MM.1S (cell line): ENCODE measurements around the gene SHROOM3.

Source experiments
- DNase-seq: peaks from one replicate; pipeline ENCODE4 v3.0.0-alpha.2; 2015
- H2AFZ ChIP-seq: fragments of 300-600 bp; sonication (generic); 2 replicates; pipeline ENCODE4 v1.6.0; 2016; ENCODE audit warnings: antibody characterized with exemption, low read length
- H3F3A ChIP-seq: fragments of 300-600 bp; sonication (generic); 2 replicates; pipeline ENCODE4 v1.6.1; 2016; ENCODE audit warnings: mild to moderate bottlenecking, antibody characterized with exemption, low read length, moderate library complexity, mixed read lengths; ENCODE audit not compliant: insufficient read depth
- H3K27ac ChIP-seq: fragments of 300-600 bp; sonication (generic); 2 replicates; pipeline ENCODE4 v1.5.1; 2016; ENCODE audit warnings: mild to moderate bottlenecking, low read length
- H3K27me3 ChIP-seq: fragments of 300-600 bp; sonication (generic); replicated peaks from 2 replicates; pipeline ENCODE4 v1.6.0; 2016; ENCODE audit warnings: low read length; ENCODE audit not compliant: insufficient read depth
- H3K36me3 ChIP-seq: fragments of 300-600 bp; sonication (generic); replicated peaks from 2 replicates; pipeline ENCODE4 v1.6.1; 2016; ENCODE audit warnings: mild to moderate bottlenecking, low read length, mixed read lengths; ENCODE audit not compliant: insufficient read depth
- H3K4me1 ChIP-seq: fragments of 300-600 bp; sonication (generic); 2 replicates; pipeline ENCODE4 v1.6.1; 2016; ENCODE audit warnings: low read length, mixed read lengths
- H3K4me2 ChIP-seq: fragments of 300-600 bp; sonication (generic); 2 replicates; pipeline ENCODE4 v1.6.0; 2016; ENCODE audit warnings: low read depth, low read length
- H3K4me3 ChIP-seq: fragments of 300-600 bp; sonication (generic); 2 replicates; pipeline ENCODE4 v1.5.1; 2016; ENCODE audit warnings: low read length, mixed read lengths
- H3K79me2 ChIP-seq: fragments of 300-600 bp; sonication (generic); 2 replicates; pipeline ENCODE4 v1.6.1; 2016; ENCODE audit warnings: mixed run types, low read length, mixed read lengths
- H3K9ac ChIP-seq: fragments of 300-600 bp; sonication (generic); 2 replicates; pipeline ENCODE4 v1.6.1; 2016; ENCODE audit warnings: low read length, mixed read lengths
- H3K9me2 ChIP-seq: fragments of 300-600 bp; sonication (generic); replicated peaks from 2 replicates; pipeline ENCODE4 v1.6.1; 2016; ENCODE audit warnings: mild to moderate bottlenecking, low read length, mixed read lengths; ENCODE audit not compliant: insufficient read depth
- H3K9me3 ChIP-seq: fragments of 300-600 bp; sonication (generic); replicated peaks from 2 replicates; pipeline ENCODE4 v1.6.1; 2016; ENCODE audit warnings: mild to moderate bottlenecking, low read length, mixed read lengths; ENCODE audit not compliant: insufficient read depth
- H4K20me1 ChIP-seq: fragments of 300-600 bp; sonication (generic); 2 replicates; pipeline ENCODE4 v1.6.1; 2016; ENCODE audit warnings: mild to moderate bottlenecking, low read length, moderate library complexity, mixed read lengths; ENCODE audit not compliant: insufficient read depth
- CTCF ChIP-seq: fragments of 300-600 bp; sonication (generic); IDR thresholded peaks from 2 replicates; pipeline ENCODE4 v1.5.1; 2016; ENCODE audit warnings: antibody characterized with exemption, low read length, mixed read lengths
- EZH2 ChIP-seq: fragments of 300-600 bp; sonication (generic); optimal IDR thresholded peaks from 2 replicates; pipeline ENCODE3; 2017; ENCODE audit warnings: low read depth, mild to moderate bottlenecking, antibody characterized with exemption, low read length, mixed read lengths
- EZH2phosphoT487 ChIP-seq: fragments of 300-600 bp; sonication (generic); IDR thresholded peaks from 2 replicates; pipeline ENCODE4 v1.6.1; 2018; ENCODE audit warnings: antibody characterized with exemption, low read length

Gene SHROOM3

GRCh38 chr4:76407440-76408119 is 27.4 kb upstream of the SHROOM3 start:
- Histone ChIP-seq H3K9me2 (no peaks in the 10 kb centered on the region), H4K20me1 (no peaks in the 10 kb centered on the region), H3K9ac (no peak overlapping the region), H3K4me3 (no peak overlapping the region), H2AFZ (no peak overlapping the region), H3K36me3 (no peaks in the 10 kb centered on the region), H3K4me2 (no peak overlapping the region), H3F3A (no peaks in the 10 kb centered on the region), H3K79me2 (no peaks in the 10 kb centered on the region), H3K9me3 (no peaks in the 10 kb centered on the region), H3K4me1 (no peaks in the 10 kb centered on the region), H3K27ac (no peak overlapping the region), H3K27me3 (no peaks in the 10 kb centered on the region)
- no peak for TF ChIP-seq CTCF
- no peak for TF ChIP-seq EZH2phosphoT487
- no peak for TF ChIP-seq EZH2
- no peak for DNase-seq

GRCh38 chr4:76410636-76411035 is 24.4 kb upstream of the SHROOM3 start:
- Histone ChIP-seq H3K4me2 (no peak overlapping the region), H3K27me3 (no peaks in the 10 kb centered on the region), H3K27ac (no peak overlapping the region), H3K9ac (no peak overlapping the region), H3K4me1 (no peaks in the 10 kb centered on the region), H3K9me3 (no peaks in the 10 kb centered on the region), H2AFZ (no peak overlapping the region), H3K36me3 (no peaks in the 10 kb centered on the region), H3K4me3 (no peak overlapping the region), H3F3A (no peaks in the 10 kb centered on the region), H3K79me2 (no peaks in the 10 kb centered on the region), H4K20me1 (no peaks in the 10 kb centered on the region), H3K9me2 (no peaks in the 10 kb centered on the region)
- DNase-seq, result no peak
- TF ChIP-seq CTCF, result no peak
- no peak for TF ChIP-seq EZH2phosphoT487
- no peak for TF ChIP-seq EZH2

GRCh38 chr4:76420188-76420761 is 14.8 kb upstream of the SHROOM3 start:
- Histone ChIP-seq H2AFZ (no peak overlapping the region), H3K27me3 (no peaks in the 10 kb centered on the region), H3K9ac (no peak overlapping the region), H3K27ac (no peak overlapping the region), H3K4me3 (no peak overlapping the region), H3F3A (no peaks in the 10 kb centered on the region), H3K9me2 (no peaks in the 10 kb centered on the region), H3K36me3 (no peaks in the 10 kb centered on the region), H3K4me2 (no peak overlapping the region), H3K79me2 (no peaks in the 10 kb centered on the region), H3K4me1 (no peaks in the 10 kb centered on the region), H4K20me1 (no peaks in the 10 kb centered on the region), H3K9me3 (no peaks in the 10 kb centered on the region)
- DNase-seq, result no peak
- TF ChIP-seq EZH2phosphoT487, result no peak
